Hematopoietic multipotent progenitor cell treated with erythropoietin and hydrocortisone succinate and interleukin-3 and kit ligand, for 15 days (in vitro differentiated cells): Measurements from ENCODE around the gene NRP2.
A peak's percentile ranks its signal among the peaks of the same experiment; 100 is the strongest.

Experiments
- DNase-seq: peaks from one replicate; pipeline ENCODE4 v3.0.0-alpha.2; 2015; ENCODE audit warnings: low spot score

NRP2 gene

DNA sequence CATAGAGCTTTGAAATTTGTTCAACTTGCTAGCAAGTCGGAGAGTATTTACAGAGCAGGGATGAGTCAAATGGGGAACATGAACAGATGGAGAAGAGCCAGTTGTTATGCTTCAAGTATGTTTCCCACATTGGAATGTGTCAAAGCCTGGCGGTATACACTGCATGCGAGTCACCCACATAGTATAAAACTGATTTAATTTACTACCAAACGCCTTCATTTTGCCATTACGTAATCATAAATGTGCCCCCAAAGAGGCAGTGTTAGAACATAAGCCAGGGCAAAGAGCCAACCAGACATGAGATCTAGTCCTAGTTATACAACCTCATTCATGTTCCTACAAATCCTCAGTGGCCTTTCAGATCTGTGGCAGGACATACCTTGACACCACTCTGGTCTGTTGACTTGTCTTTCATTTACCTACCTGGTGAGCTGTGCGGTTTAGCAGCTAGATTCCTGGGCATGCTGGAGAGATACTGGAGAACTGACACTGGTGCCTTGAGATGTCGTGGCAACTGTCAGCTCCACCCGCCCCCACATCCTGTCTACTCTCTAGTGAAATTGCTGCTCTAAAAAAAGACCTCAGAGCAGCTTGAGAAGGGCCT, 21.7 kb upstream of the NRP2 start:
- no peak for DNase-seq

DNA sequence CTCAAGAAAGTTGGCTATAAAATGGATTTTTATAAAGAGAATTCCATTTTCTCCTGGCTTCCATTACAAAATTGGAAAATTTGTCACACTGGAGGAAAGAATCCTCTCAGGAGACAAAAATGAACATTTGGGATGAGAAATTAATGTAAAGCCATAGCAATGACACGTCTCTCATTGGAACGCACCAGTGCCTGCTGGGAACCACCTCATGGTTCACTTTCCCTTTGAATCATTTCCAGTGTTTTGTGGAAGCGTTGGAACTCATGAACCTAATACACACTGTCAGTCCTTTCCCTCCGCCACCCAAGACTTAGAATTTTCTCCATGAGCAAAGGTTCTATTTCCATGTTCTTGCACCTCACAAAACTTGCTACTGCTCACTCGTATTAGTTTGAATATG, 21.0 kb upstream of the NRP2 start:
- no peak for DNase-seq

DNA sequence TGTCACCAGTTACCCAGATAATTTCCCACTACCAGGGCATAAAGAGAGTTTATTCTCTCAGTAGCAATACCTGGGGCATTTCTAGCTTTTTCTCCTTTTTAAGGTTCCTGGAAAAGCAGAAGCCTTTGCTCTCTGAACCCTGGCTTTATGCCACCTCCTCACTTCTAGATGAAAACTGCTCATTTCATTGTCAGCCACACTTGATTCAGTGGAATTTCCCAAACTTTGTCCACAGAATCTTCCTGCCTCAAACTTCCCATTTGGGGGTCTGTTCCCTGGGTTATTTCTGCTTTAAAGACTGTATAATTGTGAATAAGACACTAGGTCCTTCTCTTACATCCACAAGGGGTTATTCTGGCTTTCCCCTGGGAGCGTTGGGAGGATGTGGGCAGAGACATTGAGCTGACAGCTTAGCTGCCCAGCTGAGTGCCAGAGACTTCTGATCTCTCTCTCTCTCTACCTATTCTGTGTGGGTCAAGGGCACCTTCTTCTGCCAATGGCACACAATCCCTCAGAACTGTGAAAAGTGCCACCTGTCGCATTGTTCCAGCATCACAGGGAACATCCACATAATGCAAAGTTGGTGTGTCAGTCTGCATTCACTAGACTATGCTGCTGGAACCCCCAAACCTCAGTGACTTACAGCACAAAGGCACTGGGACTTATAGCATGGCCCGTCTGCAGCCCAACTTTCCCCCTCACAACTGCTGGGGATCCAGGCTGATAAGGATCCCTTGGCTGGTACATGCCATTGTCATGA, 19.9 kb upstream of the NRP2 start:
- no peak for DNase-seq

DNA sequence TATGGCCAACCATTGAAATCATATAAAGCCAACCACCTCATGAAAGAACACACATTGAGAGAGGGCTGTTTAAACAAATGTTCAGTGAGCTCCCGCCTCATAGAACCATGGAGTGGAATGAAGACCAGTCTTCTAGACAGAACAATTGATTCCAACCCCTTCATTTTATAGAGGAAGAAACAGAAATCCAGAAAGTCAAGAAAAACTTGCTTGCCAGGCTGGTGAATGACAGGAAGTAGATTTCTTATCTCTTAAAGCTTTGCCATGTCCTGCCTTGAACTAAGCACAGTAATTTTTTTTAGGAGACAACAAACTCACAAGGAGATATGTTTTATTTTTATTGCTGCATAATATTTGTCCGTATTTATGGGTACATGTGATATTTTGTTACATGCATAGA, 16.5 kb upstream of the NRP2 start:
- no peak for DNase-seq

DNA sequence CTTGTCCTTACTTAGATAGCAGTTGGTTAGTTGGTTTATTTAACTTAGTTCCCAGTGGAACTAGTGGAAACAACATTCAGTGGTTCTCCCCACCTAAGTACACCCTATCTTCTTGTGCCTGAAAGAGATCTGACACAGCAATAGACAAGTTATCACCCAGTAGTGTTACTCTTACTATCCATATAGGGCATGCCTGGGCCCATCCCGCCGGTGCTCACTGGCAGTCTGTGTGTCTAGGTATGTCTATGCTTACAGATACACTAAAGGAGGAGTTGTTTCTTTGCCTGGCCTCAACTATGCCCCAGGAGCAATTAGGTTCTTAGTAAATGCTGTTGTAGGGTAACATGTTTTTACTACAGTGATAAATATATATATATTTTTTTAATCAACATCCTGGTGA, 12.0 kb upstream of the NRP2 start:
- DNase-seq: no peak

DNA sequence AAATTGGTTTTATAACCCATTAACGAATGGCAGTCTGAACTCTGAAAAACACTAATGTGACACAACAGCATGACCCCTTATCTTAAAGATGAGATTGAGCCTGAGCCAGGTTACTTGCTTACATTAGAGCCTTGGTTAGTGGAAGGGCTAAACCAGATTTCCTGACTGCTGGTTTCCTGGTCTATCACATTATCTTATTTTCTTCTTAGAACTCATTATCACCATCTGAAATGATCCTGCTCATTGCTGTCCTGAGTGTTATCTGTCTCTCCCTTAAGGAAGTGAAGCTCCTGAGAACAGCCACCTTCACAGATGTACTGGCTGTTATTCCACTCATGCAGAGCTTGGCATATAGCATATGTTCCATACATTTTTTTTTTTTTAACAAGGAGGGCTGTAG, 9.0 kb upstream of the NRP2 start:
- no peak for DNase-seq

DNA sequence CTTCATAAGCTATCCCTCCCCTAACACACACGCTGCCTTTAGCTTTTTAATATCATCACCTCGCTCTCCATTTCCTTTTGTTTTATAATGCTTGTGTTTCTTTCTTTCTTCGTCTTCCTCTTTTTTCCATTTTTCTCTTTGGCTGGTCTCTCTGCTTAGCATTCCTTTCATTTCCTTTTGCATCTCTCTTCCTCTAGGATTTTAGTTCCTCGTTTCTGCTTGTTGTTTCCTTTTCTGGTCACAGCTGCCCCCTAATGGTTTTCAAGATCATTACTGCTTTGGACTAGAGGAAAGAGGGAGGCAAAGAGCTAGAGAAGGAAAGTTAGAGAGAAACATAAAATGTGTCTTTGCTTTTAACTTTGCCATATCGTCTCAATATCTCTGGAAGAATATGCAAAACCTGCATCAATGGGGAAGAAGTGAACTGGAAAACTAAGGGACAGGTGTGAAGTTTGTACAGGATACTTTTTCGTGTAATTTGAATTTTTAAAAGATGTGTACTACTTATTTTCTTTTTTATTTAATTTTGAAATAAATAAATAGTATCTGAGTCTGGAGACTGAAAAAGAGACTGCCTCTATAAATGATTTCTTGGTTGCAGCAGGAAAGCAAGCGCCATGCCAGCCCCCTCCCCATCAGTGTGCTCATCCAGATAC, 6.3 kb upstream of the NRP2 start:
- no peak for DNase-seq

DNA sequence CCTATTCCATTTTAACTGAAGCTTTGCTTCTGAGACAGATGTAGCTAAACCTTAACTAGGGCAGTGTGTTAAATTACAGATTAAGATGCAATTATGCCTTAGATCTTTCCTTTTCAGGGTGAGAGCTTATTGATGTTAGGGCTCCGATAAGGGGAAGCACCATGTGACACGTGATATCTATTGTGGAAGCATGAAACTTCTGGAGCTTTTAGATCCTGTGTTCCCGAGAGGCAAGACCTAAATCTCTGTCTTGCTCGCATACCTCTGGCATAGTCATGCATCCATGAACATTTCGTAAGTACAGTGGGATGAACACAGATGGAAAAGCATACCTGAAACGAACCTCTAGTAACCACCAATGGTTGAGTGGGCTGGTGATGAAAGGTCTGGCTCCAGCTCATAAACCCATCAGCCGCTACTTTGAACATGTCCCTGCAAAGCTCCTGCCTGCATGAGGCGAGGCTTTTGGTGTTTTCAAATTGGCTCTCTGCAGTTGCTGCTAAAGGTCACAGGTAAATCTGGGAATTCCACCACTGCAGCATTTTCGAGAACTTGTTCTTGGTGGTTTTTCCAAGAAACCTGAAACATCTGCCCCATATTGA, 3.7 kb upstream of the NRP2 start:
- no peak for DNase-seq

DNA sequence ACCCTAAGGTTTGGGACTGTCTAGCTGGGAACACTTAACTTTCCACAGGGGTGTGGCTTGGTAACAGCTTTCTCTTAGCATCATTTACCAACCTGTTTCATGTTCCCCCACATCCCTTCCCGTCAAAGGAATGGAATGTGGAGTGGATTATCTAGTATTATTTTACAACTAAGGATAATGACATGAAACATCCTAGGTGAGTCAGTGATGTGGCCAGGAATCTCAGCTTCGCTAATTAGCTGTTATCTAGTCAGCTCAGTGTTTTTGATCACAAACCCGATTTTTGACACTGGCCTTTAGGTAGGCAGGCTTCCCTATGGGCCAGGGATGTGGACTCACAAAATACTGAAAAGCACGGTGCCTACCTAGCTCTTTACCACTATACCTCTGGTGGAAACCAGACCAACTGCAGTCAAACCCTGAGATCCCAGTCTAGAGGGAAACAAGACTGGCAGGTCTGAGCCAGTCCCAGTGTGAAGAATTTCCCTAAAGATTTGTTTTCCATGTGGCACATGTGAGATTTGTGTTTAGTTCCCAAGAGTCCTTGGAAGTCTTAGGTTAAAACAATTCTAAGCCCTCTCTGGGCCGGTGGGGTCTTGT, 2.8 kb upstream of the NRP2 start:
- DNase-seq: no peak

DNA sequence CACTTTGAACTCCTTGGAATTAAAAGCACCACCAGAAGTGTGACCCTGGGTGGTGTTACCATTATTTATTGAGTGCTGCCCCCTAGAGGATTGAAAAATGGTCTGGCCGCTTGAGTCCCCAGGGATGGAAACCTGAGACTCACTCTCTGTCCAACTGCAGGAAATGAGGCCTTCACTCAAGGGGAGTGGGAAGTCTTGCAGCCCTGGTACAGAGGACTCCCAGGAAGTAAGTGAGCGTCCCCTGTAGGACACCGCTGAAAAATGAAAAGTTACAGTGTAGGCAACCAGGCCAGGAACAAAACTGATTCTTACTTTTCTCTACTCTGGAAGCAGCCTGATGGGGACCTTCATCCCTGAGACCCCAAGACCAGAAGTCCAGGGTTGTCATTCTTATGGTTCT, 2.2 kb upstream of the NRP2 start:
- peak; percentile 7 for DNase-seq

DNA sequence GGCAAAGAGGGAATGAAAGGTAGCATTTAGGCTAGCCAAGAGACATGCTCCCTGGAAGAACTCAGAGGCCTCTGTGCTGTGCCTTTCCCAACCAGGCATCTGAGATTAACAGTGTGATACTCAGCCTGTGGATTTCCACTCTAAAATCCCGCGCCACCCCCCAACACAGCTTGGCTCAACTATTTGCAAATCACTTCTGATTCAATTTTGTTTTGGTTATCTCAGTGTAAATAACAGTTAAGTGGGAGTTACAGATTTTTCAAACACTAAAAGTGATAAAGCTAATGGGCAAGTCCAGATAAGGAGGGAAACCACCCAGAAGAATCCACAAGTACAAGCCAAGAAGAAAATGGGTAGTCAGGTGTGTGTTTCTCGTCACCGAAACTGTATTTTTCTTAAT, 1.4 kb upstream of the NRP2 start:
- DNase-seq: no peak

DNA sequence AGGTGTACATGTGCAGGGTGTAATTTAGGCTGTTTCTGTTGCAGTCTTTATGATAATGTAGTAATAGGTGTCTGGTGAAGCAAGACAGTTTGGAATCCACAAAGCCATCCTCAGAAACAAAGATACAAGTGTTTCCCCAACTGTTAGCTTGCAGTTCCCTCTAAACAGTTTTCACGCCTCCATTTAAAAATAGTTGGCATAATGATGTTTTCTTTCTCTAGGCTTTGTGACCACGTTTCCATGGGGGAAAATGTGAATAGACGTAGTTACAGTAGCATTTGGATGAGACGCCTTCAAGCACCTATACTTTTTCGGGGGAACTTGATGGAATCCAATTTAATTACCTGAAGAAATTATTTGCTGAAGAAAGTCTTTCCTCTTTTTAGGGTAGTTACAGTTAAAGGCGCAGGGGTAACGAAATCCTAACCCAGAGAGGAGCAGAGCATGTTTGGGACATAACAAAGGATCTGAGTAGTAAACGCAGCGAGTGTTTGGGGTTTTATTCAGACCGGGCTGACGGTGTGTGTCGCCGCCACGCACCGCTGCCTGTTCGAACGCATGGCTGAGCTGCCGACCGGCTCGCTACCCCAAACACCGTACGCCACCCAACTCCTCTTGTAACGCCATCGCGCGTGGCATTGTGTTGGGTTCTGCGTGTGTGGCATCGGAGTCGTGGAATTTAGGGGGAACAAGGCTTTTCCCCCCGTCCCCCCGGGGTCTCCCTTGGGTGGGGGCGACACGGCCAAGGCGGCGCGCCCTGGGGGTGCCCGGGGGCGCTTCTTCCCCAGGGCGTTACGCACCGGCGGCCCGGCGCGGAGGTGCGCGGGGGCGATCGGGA, 681 bp upstream of the NRP2 start:
- DNase-seq: no peak

DNA sequence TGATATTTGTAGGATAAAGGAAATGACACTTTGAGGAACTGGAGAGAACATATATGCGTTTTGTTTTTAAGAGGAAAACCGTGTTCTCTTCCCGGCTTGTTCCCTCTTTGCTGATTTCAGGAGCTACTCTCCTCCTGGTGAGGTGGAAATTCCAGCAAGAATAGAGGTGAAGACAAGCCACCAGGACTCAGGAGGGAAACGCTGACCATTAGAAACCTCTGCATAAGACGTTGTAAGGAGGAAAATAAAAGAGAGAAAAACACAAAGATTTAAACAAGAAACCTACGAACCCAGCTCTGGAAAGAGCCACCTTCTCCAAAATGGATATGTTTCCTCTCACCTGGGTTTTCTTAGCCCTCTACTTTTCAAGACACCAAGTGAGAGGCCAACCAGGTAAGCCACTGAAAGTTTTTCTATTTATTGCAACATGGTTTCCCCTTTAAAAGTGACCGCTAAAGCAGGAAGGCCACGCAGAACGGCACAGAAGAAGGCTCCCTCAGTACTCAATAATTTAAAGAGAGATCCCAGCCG, 735 bp downstream of the NRP2 start:
- no peak for DNase-seq

DNA sequence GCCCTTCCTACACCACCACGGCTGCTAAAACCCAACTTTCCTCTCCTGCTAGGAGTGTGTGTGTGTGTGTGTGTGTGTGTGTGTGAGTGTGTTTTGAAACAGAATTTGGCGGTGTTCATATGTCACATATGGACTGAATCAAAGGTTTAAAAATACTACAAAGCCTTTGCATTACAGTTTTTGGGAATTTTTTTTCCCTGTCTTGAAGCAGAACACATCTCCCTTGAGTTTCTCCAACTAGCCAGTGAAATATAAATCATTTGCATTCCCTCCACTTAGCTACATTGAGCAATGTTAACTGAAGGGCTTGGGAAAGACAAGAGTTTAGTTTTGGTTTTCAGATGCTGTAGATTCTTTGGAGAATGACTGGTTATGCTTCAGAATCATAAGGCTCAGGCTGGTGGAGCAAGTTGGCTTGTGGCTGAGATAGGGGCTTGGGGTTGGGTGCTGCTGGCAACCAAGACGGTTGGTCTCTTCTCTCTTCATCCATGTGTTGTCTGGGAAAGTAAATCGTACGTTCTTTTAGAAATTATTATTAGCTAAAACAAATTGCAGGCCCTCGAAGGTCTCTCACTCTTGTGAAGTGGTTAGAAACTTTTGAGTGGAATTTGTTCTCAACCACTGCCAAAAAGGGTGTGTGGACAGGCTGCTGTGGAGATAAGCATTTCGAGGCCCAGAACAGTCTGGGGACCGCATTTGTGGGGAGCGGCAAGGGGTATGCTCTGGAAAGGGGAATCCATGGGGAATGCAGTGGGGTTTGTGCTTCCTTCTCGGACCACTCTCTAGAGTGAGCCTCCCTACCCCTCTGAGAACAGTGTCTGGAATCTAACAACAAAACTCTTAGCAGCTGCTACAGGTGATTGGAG, 1.4 kb downstream of the NRP2 start:
- no peak for DNase-seq

DNA sequence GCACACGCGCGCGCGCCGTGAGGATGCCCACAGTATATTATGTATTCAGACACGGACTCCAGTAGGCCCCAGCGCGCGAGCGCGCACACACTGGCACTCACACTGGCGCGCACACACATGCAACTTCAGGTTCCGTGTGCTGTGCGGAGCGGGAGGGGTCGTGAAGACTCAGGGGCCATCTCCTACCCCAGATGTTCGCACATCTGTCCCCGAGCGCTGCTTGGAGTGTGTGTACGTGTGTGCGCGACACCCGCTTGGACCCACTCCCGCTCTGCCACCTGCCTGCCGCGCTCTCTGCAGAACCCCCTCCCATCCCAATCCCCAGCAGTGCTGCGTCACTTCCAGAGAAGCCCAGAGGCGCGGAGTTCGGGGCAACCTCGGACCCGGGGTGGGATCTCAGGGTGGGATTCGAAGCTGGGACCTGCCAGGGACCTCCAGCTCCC, 2.6 kb downstream of the NRP2 start:
- DNase-seq: no peak

DNA sequence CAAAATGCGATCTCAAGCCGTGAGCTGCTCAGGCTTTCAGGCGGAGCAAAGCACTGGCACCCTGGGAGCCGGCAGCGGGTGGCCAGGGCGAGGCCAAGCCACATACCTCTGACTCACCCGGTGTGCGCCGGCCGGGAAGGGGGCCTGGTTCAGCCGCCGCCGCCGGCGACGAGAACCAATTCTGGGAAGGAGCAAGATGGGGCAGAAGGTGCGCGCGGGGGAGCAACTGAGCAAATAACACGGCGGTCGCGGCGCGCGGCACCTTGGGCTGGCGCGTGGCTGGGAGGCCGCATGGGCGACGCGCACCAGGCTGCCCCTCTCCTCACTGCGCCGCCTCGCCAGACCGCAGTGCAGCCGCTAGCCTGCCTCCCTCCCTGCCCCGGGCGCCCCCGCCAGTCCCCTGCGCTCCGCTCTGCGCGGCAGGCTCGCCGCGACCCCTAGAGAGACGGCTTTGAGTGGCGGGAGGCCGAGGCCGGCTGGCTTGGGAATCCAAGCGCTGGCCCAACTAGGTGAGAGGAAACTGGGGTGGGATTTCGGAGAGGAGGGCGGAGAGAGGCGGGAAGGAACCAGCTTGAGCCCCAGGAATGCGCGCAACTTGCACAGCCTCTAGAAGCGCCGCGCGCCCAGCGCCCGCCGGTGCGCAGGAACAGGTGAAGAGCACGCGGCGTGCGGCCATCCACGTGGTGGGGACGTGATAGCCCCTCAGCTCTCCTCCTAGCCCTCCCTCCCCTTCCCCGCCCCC, 3.2 kb downstream of the NRP2 start:
- DNase-seq: no peak

DNA sequence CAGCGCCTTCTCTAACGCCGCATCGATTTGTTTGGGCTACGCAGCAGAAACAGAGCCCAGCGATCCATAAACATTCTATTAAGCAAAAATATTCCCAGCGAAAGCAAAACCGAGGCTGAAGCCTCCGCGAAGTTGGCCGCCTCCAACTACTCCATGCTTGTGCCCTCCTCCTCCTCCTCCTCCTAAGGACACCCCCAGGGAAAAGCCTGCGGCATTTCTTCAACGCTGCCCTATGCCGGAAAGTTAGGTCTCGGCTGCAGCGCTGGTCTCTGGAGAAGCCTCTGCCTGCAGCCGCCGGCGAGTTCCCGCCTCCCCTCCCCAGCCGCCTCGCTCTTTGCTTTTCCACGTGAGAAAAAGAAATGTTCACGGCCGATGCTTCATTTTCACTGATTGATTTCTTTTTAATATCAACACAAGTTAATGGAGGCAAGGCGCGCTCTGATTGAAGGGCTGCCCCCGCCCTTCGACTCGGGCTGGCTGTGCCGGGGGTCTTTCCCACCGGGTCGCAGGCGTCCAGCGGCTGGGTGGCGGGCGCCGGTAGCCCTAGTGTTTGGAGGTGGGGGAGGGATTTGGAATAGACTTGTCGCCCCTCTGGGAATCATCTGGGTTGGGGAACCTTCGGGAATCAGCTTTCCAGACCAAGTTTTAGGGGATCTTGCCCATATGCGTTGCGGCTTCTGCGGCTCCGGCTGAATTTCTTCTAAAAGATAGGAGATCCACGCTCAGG, 3.9 kb downstream of the NRP2 start:
- DNase-seq: no peak

DNA sequence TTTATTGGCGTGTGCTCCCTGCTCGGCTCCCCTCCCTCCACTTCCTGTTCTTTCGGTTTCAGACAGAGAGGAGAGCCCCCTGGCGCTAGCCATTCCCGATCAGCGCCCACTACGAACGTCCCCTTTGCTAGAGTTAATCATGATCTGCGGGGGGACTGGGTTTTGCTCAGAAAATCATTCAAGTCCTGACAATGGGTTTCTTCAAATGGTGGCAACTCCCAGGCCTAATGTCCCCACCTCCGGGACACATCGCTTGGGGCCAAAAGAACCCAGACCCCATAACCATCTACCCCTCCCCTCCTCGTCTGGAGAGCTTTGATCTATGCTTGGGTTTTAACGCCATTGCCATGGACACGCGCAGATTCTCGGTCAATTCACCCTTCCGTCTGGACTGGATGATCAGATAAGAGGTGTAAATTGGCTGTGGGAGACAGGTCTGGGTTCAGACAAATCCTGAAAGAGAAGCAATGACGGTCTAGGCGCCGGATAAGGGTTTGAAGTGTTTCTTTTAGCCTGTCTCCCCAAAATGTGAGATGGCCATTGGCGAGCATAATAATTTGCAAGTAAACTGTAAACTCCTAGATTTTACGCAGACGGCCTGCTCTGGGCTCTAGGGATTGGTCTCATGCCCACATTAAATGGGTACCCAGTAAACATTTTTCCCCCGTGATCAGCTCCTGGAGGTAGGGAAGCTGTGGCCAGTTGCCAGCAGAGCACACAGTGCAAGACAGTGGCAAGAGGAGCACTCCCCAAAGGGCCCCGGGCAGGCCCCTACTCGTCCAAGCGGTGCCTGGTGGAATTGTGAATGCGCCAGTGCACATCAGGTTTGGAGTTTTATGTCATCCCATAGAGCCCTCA, 4.7 kb downstream of the NRP2 start:
- no peak for DNase-seq
